ENCODE results near the gene MNAT1.
"Not testable (repeated sequence)": the region's sequence is repeated elsewhere in the genome, so short reads cannot be mapped to it uniquely, and the experiment has no call there.

The MNAT1 gene

DNA sequence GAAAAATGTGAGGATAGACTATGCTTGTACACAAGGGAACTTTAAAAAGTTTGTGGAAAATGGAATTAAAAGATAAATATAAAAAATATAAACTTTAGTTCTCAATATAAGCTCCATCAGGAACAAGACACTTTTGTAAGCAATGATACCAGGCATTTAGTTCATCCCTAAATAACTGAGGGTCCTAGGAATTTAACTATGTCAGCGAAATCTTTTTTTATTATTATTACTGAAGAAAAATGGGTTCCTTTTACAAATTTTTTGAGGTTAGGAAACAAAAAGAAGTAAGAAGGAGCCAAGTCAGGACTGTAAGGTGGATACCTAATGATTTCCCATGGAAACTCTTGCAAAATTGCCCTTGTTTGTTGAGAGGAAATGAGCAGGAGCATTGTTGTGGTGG is 143.6 kb downstream of the MNAT1 start:
- DNase-seq, result no peak
- peaks cover 0 to 20% (median 5%) of the 10 kb centered on the region in 4 experiments for H3K36me3 ChIP-seq (ENCODE audit: control insufficient read depth in 4 of 4, insufficient read depth in 4 of 4, low read length in 3 of 4)
- ChIA-PET CTCF (no interaction called here), POLR2A (no interaction called here)
- H3K27me3 ChIP-seq (replicated peaks in 2 of 5; ENCODE audit: control insufficient read depth in 4 of 5, insufficient read depth in 5 of 5, low read length in 4 of 5), result no peaks in the 10 kb centered on the region
- H3K9me3 ChIP-seq (ENCODE audit: control extremely low read depth in 1 of 5, control insufficient read depth in 4 of 5, insufficient read depth in 2 of 5, low read depth in 1 of 5, low read length in 4 of 5), result peaks cover 0 to 4% (median 2%) of the 10 kb centered on the region in 5 experiments
- no peak overlapping the region for H3K27ac ChIP-seq (ENCODE audit: insufficient read depth in 1 of 2, low read depth in 1 of 2, low read length in 2 of 2, poor library complexity in 1 of 2, severe bottlenecking in 2 of 2)
- H3K4me1 ChIP-seq (ENCODE audit: control extremely low read depth in 1 of 4, control insufficient read depth in 4 of 4, insufficient read depth in 4 of 4, low read length in 3 of 4), result no peaks in the 10 kb centered on the region
- WGBS (ENCODE audit: insufficient coverage), result 100% methylated on average over 1 of the region's 1 CpG
- no peak overlapping the region for H3K4me3 ChIP-seq (ENCODE audit: control insufficient read depth in 1 of 7, extremely low read depth in 1 of 7, insufficient read depth in 4 of 7, low read depth in 2 of 7, low read length in 6 of 7)

DNA sequence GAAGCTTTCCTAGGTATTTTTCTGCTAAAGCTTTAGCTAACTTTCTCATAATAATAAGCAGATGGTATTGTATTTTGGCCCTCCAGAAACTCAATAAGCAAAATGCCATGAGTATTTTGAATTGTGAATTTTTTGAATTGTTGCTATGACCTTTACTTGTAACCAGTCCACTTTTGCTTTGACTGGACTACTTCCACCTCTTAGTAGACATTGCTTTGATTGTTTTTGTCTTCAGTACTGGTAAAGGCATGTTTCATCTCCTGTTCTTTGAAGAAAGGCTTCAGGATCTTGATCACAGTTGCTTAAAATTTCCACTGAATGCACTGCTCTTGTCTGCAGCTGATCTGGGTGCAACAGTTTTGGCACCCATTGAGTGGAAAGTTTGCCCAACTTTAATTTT is 144.0 kb downstream of the MNAT1 start:
- POLR2A ChIA-PET, result no interaction called here

DNA sequence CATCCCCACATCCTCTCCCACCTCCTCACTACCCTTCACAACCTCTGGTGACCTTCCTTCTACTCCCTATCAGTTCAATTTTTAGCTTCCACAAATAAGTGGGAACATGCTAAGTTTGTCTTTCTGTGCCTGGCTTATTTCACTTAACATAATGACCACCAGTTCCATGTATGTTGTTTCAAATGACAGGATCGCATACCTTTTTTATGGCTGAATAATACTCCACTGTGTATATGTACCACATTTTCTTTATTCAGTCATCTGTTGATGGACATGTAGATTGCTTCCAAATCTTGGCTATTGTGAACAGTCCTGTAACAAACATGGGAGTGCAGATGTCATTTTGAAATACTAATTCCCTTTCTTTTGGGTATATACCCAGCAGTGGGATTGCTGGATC is 147.7 kb downstream of the MNAT1 start:
- no CpG with 5 or more reads among the region's 1 CpG for WGBS (ENCODE audit: insufficient coverage)
- H3K36me3 ChIP-seq (ENCODE audit: control insufficient read depth in 4 of 4, insufficient read depth in 4 of 4, low read length in 3 of 4), result peaks cover 0 to 33% (median 6%) of the 10 kb centered on the region in 4 experiments
- no peak for DNase-seq
- no peak overlapping the region for H3K27ac ChIP-seq (ENCODE audit: insufficient read depth in 1 of 2, low read depth in 1 of 2, low read length in 2 of 2, poor library complexity in 1 of 2, severe bottlenecking in 2 of 2)
- no peaks in the 10 kb centered on the region for H3K27me3 ChIP-seq (replicated peaks in 2 of 5; ENCODE audit: control insufficient read depth in 4 of 5, insufficient read depth in 5 of 5, low read length in 4 of 5)
- ChIA-PET CTCF (no interaction called here), POLR2A (no interaction called here)
- H3K4me3 ChIP-seq (ENCODE audit: control insufficient read depth in 1 of 7, extremely low read depth in 1 of 7, insufficient read depth in 4 of 7, low read depth in 2 of 7, low read length in 6 of 7), result no peak overlapping the region
- H3K4me1 ChIP-seq (ENCODE audit: control extremely low read depth in 1 of 4, control insufficient read depth in 4 of 4, insufficient read depth in 4 of 4, low read length in 3 of 4), result no peaks in the 10 kb centered on the region
- peaks cover 0 to 20% (median 5%) of the 10 kb centered on the region in 5 experiments for H3K9me3 ChIP-seq (ENCODE audit: control extremely low read depth in 1 of 5, control insufficient read depth in 4 of 5, insufficient read depth in 2 of 5, low read depth in 1 of 5, low read length in 4 of 5)

More for the DNA sequence above, 144.0 kb downstream of the MNAT1 start:
- Histone ChIP-seq H3K27ac (ENCODE audit: insufficient read depth in 1 of 2, low read depth in 1 of 2, low read length in 2 of 2, poor library complexity in 1 of 2, severe bottlenecking in 2 of 2) (no peak overlapping the region), H3K4me3 (ENCODE audit: control insufficient read depth in 1 of 7, extremely low read depth in 1 of 7, insufficient read depth in 4 of 7, low read depth in 2 of 7, low read length in 6 of 7) (no peak overlapping the region), H3K27me3 (replicated peaks in 2 of 5; ENCODE audit: control insufficient read depth in 4 of 5, insufficient read depth in 5 of 5, low read length in 4 of 5) (no peaks in the 10 kb centered on the region), H3K9me3 (ENCODE audit: control extremely low read depth in 1 of 5, control insufficient read depth in 4 of 5, insufficient read depth in 2 of 5, low read depth in 1 of 5, low read length in 4 of 5) (peaks cover 0 to 4% (median 2%) of the 10 kb centered on the region in 5 experiments), H3K36me3 (ENCODE audit: control insufficient read depth in 4 of 4, insufficient read depth in 4 of 4, low read length in 3 of 4) (peaks cover 0 to 20% (median 5%) of the 10 kb centered on the region in 4 experiments), H3K4me1 (ENCODE audit: control extremely low read depth in 1 of 4, control insufficient read depth in 4 of 4, insufficient read depth in 4 of 4, low read length in 3 of 4) (no peaks in the 10 kb centered on the region)
- DNase-seq, result no peak
- CTCF ChIA-PET, result no interaction called here

DNA sequence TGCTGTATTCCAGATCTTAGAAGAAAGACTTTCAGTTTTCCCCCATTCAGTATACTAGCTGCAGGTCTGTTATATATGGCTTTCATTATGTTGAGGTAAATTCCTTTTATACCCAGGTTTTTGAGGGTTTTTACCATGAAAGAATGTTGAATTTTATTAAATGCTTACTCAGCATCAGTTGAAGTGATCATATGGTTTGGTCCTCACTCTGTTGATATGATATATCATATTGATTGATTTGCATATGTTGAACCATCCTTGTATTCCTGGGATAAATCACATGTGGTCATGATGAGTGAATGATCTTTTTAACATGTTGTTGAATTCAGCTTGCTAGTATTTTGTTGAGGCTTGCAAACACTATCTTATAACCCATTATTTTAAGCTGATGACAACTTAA is 149.6 kb downstream of the MNAT1 start:
- Histone ChIP-seq H3K4me3 (ENCODE audit: control insufficient read depth in 1 of 7, extremely low read depth in 1 of 7, insufficient read depth in 4 of 7, low read depth in 2 of 7, low read length in 6 of 7) (no peak overlapping the region), H3K36me3 (ENCODE audit: control insufficient read depth in 4 of 4, insufficient read depth in 4 of 4, low read length in 3 of 4) (peaks cover 0 to 33% (median 6%) of the 10 kb centered on the region in 4 experiments), H3K9me3 (ENCODE audit: control extremely low read depth in 1 of 5, control insufficient read depth in 4 of 5, insufficient read depth in 2 of 5, low read depth in 1 of 5, low read length in 4 of 5) (peaks cover 0 to 20% (median 5%) of the 10 kb centered on the region in 5 experiments), H3K4me1 (ENCODE audit: control extremely low read depth in 1 of 4, control insufficient read depth in 4 of 4, insufficient read depth in 4 of 4, low read length in 3 of 4) (no peaks in the 10 kb centered on the region), H3K27ac (ENCODE audit: insufficient read depth in 1 of 2, low read depth in 1 of 2, low read length in 2 of 2, poor library complexity in 1 of 2, severe bottlenecking in 2 of 2) (no peak overlapping the region), H3K27me3 (replicated peaks in 2 of 5; ENCODE audit: control insufficient read depth in 4 of 5, insufficient read depth in 5 of 5, low read length in 4 of 5) (no peaks in the 10 kb centered on the region)
- ChIA-PET CTCF (no interaction called here), POLR2A (no interaction called here)
- no peak for DNase-seq

DNA sequence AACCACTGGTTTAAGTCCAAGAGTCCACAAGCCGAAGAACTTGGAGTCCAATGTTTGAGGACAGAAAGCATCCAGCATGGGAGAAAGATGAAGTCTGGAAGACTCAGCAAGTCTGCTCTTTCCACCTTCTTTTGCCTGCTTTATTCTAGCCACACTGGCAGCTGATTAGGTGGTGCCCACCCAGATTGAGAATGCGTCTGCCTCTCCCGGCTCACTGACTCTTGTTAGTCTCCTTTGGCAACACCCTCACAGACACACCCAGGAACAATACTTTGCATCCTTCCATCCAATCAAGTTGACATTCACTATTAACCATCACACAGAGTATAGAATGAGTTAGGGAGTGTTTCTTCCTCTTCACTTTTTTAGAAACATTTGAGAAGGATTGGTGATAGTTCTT is 156.1 kb downstream of the MNAT1 start:
- H3K27ac ChIP-seq (ENCODE audit: insufficient read depth in 1 of 2, low read depth in 1 of 2, low read length in 2 of 2, poor library complexity in 1 of 2, severe bottlenecking in 2 of 2); POLR2A ChIA-PET; H3K9me3 ChIP-seq (ENCODE audit: control extremely low read depth in 1 of 5, control insufficient read depth in 4 of 5, insufficient read depth in 2 of 5, low read depth in 1 of 5, low read length in 4 of 5); H3K4me1 ChIP-seq (ENCODE audit: control extremely low read depth in 1 of 4, control insufficient read depth in 4 of 4, insufficient read depth in 4 of 4, low read length in 3 of 4); DNase-seq; H3K27me3 ChIP-seq (replicated peaks in 2 of 5; ENCODE audit: control insufficient read depth in 4 of 5, insufficient read depth in 5 of 5, low read length in 4 of 5); H3K36me3 ChIP-seq (ENCODE audit: control insufficient read depth in 4 of 4, insufficient read depth in 4 of 4, low read length in 3 of 4); H3K4me3 ChIP-seq (ENCODE audit: control insufficient read depth in 1 of 7, extremely low read depth in 1 of 7, insufficient read depth in 4 of 7, low read depth in 2 of 7, low read length in 6 of 7); CTCF ChIA-PET: not testable (repeated sequence)
- 100% methylated on average over 2 of the region's 3 CpGs for WGBS (ENCODE audit: insufficient coverage)

DNA sequence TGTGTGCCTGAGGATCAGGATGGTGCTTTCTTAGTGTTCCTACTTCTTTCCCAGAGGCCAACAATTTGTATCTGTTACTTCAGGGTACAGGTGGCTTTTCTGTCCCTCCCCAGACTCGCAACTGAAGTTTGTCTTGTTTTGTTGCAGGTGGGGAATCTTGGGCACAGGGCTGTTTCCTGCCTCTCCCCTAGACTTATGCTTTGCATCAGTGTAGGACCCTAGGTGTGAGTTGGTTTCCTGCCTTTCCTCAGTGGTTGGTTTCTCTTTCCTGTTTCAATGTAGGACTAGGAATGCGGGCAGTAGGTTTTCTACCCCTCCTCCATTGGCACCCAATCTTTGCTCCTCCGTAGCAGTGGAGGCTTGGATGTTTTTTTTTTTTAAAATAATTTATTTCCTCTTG is 159.3 kb downstream of the MNAT1 start:
- ChIA-PET POLR2A (no interaction called here), CTCF (no interaction called here)
- WGBS (ENCODE audit: insufficient coverage), result 100% methylated on average over 1 of the region's 3 CpGs
- H3K27me3 ChIP-seq (replicated peaks in 2 of 5; ENCODE audit: control insufficient read depth in 4 of 5, insufficient read depth in 5 of 5, low read length in 4 of 5), result no peaks in the 10 kb centered on the region
- H3K36me3 ChIP-seq (ENCODE audit: control insufficient read depth in 4 of 4, insufficient read depth in 4 of 4, low read length in 3 of 4), result peaks cover 0 to 5% (median 2%) of the 10 kb centered on the region in 4 experiments
- H3K27ac ChIP-seq (ENCODE audit: insufficient read depth in 1 of 2, low read depth in 1 of 2, low read length in 2 of 2, poor library complexity in 1 of 2, severe bottlenecking in 2 of 2), result no peak overlapping the region
- H3K4me3 ChIP-seq (ENCODE audit: control insufficient read depth in 1 of 7, extremely low read depth in 1 of 7, insufficient read depth in 4 of 7, low read depth in 2 of 7, low read length in 6 of 7), result no peak overlapping the region
- DNase-seq, result no peak
- H3K4me1 ChIP-seq (ENCODE audit: control extremely low read depth in 1 of 4, control insufficient read depth in 4 of 4, insufficient read depth in 4 of 4, low read length in 3 of 4), result peaks cover 0 to 4% (median 0%) of the 10 kb centered on the region in 4 experiments
- peaks cover 0 to 5% (median 0%) of the 10 kb centered on the region in 5 experiments for H3K9me3 ChIP-seq (ENCODE audit: control extremely low read depth in 1 of 5, control insufficient read depth in 4 of 5, insufficient read depth in 2 of 5, low read depth in 1 of 5, low read length in 4 of 5)

DNA sequence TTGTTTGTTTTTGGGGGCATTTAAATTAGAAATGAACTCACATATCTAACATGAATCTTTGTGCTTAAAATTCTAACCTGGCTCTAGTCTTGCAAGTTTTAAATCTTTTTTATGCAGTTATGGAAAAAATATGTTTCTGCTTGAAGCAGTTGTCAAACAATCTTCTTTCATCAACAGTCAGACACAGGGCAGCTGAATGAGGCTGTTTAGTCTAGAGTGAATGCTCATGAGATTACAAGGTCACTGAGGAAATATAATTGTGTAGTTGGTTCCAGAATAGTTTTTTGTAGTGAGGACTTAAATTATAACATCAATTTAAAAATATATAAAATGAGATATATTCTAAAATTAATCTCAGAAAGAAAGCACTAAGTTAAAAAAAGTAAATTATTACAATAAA is 169.8 kb downstream of the MNAT1 start:
- Histone ChIP-seq H3K4me3 (ENCODE audit: control insufficient read depth in 1 of 7, extremely low read depth in 1 of 7, insufficient read depth in 4 of 7, low read depth in 2 of 7, low read length in 6 of 7) (no peak overlapping the region), H3K27ac (ENCODE audit: insufficient read depth in 1 of 2, low read depth in 1 of 2, low read length in 2 of 2, poor library complexity in 1 of 2, severe bottlenecking in 2 of 2) (no peak overlapping the region), H3K4me1 (ENCODE audit: control extremely low read depth in 1 of 4, control insufficient read depth in 4 of 4, insufficient read depth in 4 of 4, low read length in 3 of 4) (no peaks in the 10 kb centered on the region), H3K27me3 (replicated peaks in 2 of 5; ENCODE audit: control insufficient read depth in 4 of 5, insufficient read depth in 5 of 5, low read length in 4 of 5) (no peaks in the 10 kb centered on the region), H3K9me3 (ENCODE audit: control extremely low read depth in 1 of 5, control insufficient read depth in 4 of 5, insufficient read depth in 2 of 5, low read depth in 1 of 5, low read length in 4 of 5) (no peaks in the 10 kb centered on the region), H3K36me3 (ENCODE audit: control insufficient read depth in 4 of 4, insufficient read depth in 4 of 4, low read length in 3 of 4) (no peaks in the 10 kb centered on the region)
- DNase-seq, result no peak
- ChIA-PET POLR2A (no interaction called here), CTCF (no interaction called here)

DNA sequence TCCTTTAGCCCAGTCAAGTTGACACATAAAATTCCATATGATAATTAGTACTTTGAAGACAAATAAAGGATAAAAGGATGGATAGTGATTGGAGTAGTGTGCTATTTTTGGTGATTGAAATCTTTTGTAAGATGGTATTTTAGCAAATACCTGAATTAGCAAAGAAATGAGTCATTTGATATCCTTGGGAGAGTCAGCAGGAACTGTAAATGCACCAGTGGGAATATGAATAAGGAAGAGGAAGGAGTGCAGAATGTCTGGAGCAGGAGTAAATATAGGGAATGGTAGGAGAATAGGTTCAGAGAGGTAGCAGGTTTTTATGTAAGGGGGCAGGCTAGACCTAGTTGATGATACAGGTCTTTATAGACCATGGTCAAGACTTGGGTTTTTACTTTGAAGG is 171.4 kb downstream of the MNAT1 start:
- Histone ChIP-seq H3K36me3 (ENCODE audit: control insufficient read depth in 4 of 4, insufficient read depth in 4 of 4, low read length in 3 of 4) (no peaks in the 10 kb centered on the region), H3K4me3 (ENCODE audit: control insufficient read depth in 1 of 7, extremely low read depth in 1 of 7, insufficient read depth in 4 of 7, low read depth in 2 of 7, low read length in 6 of 7) (no peak overlapping the region), H3K27ac (ENCODE audit: insufficient read depth in 1 of 2, low read depth in 1 of 2, low read length in 2 of 2, poor library complexity in 1 of 2, severe bottlenecking in 2 of 2) (no peak overlapping the region), H3K4me1 (ENCODE audit: control extremely low read depth in 1 of 4, control insufficient read depth in 4 of 4, insufficient read depth in 4 of 4, low read length in 3 of 4) (no peaks in the 10 kb centered on the region), H3K27me3 (replicated peaks in 2 of 5; ENCODE audit: control insufficient read depth in 4 of 5, insufficient read depth in 5 of 5, low read length in 4 of 5) (no peaks in the 10 kb centered on the region), H3K9me3 (ENCODE audit: control extremely low read depth in 1 of 5, control insufficient read depth in 4 of 5, insufficient read depth in 2 of 5, low read depth in 1 of 5, low read length in 4 of 5) (no peaks in the 10 kb centered on the region)
- DNase-seq, result no peak
- POLR2A ChIA-PET, result no interaction called here
- CTCF ChIA-PET, result no interaction called here

Measured in common myeloid progenitor, CD34-positive (primary cell).